WI38 (cell line): Measurements from ENCODE around the gene TCERG1L.

ENCODE experiments used
- H3K4me3 ChIP-seq: 2 replicates; pipeline ENCODE4 v1.5.1; 2011; ENCODE audit warnings: low read depth, mild to moderate bottlenecking, control low read depth, low read length
- TF ChIP-seq, protein P1 (sequence below): IDR thresholded peaks from 2 replicates; pipeline ENCODE4 v1.5.1; 2012; ENCODE audit warnings: low read depth, mild to moderate bottlenecking, control low read depth, low read length

Gene TCERG1L, protein sequence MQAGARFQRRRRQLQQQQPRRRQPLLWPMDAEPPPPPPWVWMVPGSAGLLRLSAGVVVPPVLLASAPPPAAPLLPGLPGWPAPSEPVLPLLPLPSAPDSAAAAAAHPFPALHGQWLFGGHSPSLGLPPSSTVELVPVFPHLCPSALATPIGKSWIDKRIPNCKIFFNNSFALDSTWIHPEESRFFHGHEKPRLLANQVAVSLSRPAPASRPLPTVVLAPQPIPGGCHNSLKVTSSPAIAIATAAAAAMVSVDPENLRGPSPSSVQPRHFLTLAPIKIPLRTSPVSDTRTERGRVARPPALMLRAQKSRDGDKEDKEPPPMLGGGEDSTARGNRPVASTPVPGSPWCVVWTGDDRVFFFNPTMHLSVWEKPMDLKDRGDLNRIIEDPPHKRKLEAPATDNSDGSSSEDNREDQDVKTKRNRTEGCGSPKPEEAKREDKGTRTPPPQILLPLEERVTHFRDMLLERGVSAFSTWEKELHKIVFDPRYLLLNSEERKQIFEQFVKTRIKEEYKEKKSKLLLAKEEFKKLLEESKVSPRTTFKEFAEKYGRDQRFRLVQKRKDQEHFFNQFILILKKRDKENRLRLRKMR

DNA sequence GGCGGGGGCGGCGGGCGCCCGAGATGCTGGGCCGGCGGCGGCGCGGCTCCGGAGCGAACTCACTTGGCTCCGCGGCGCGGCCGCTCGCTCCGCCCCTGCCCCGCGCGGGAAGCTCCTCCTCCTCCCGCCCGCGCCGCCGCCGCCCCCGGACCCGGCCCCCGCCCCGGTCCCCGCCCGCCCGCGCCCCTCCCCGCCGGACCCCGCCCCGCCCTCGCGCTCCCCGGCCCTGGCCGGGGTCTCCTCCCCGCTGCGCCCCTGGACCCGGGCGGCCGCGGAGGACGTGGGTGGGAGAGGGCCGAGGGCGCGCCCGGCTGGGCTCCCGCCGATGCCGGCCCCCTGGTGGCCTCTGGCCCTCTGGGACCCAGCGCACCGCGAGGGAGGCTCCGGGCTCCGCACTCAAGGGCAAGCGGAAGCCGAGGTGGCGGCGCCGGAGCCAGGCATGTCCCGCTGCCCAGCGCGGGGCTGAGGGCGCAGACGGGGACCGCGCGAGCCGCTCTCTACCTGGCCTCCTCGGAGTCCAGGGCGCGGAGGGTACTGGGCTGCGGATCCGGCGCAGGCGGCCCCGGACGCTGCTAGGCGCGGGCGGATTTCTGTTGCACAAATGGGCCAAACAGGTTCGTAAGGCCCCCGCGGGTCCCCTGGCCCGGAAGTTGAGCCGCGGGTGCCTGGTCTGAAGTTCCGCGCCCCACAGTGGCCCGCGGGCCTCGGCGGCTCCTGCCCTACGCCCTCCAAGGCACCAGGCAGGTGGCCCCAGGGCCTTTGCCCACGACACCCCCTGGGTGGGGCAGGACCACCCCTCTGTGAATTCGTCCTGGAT is at the start of gene TCERG1L:
TCERG1L (minus strand) TSS at position 61 of the 817 bp plus-strand sequence. CDS start 86 bp downstream, outside the sequence.
- TF ChIP-seq, protein P1, sequence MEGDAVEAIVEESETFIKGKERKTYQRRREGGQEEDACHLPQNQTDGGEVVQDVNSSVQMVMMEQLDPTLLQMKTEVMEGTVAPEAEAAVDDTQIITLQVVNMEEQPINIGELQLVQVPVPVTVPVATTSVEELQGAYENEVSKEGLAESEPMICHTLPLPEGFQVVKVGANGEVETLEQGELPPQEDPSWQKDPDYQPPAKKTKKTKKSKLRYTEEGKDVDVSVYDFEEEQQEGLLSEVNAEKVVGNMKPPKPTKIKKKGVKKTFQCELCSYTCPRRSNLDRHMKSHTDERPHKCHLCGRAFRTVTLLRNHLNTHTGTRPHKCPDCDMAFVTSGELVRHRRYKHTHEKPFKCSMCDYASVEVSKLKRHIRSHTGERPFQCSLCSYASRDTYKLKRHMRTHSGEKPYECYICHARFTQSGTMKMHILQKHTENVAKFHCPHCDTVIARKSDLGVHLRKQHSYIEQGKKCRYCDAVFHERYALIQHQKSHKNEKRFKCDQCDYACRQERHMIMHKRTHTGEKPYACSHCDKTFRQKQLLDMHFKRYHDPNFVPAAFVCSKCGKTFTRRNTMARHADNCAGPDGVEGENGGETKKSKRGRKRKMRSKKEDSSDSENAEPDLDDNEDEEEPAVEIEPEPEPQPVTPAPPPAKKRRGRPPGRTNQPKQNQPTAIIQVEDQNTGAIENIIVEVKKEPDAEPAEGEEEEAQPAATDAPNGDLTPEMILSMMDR = no peak
- no peak within 1 kb of the TSS for H3K4me3 ChIP-seq

DNA sequence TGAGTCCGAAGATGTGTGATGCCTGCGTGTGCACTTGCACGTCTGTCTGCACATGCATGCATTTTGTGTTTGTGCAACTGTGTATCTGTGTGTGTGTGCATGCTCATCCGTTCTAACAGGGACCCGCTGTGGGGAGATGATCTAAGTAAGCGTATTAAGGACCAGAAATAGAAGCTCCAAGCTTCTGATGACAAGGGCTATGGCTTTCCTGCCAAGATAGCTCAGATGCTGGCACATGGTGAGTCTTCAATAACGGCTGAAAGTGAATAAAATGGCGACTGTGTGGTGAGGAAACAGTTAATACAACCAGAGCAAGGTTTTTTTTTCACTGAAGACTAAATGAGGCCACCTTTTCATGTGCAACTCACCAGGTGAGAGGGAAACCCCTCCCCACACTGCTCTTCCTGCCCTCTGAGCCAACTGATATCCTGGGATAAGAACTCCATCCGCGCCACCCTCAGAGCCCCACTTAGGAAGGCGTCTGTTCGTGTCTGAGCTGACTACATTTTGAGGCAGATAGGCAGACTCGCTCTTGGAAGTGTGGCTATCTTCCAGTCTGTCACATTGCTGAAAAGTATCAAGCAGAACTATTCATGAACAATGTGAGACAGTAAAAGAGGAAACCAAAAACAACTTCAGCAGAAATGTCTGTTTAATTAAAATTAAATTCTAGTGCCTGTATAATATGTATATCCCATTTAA is 47.4 kb upstream of the TCERG1L start:
- H3K4me3 ChIP-seq = no peak overlapping the region
- TF ChIP-seq, protein P1 = no peak

DNA sequence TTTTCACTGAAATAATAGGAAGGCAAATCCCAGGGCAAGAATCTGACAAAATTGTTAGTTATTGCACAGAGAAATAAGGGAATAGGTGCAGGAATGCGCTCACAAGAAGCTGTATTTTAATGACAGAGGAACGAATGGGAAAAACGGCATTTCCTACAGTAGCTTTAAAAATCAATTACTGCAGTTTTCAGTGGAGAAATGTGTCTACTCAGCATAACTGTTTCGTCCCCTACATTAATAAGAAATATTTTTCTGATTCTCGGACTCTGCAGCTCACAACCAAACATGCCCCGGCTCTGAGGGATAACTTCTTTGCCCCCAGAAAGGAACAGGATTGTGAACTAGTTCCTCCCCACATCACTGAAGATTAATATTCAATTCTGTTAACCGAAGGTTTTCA is 44.9 kb upstream of the TCERG1L start:
- H3K4me3 ChIP-seq = no peak overlapping the region
- TF ChIP-seq, protein P1 = no peak

DNA sequence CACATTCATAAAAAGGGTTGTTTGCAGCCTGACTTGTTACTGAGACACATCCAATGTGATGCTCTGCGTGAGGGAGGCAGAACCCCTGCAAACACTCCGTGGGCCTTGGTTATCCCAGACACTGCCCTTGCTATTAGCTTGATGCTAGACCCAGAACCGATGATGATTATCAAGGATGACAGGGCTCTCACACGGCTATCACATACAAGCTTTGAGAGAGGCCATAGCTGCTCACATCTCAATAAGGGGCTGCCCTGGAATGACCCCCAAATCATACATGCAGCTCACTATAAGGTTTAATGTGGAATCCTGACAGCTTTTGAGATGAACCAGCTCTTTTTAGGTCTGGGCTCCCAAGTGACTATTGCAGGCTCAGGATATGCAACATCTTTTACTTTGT is 44.4 kb upstream of the TCERG1L start:
- TF ChIP-seq, protein P1 = no peak
- H3K4me3 ChIP-seq = no peak overlapping the region

DNA sequence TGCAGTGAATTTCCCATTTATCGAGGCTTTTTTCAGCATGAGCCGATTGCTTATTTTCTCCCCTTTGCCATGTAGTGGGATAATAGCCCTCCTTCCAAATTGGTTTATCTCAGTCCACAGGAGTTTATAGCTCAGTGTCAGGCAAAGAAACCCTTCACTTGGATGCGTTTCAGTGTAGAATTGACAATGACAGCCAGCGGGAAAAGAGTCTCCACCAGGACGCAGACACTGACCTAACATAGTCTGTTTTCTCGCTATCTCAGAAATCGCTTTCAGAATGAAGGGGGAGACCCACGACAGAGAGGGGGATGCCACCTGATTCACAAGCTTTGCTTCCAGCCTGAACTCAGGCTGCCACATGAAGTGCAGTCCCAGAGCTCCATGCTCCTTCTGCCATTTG is 43.5 kb upstream of the TCERG1L start:
- no peak overlapping the region for H3K4me3 ChIP-seq
- TF ChIP-seq, protein P1 = no peak

DNA sequence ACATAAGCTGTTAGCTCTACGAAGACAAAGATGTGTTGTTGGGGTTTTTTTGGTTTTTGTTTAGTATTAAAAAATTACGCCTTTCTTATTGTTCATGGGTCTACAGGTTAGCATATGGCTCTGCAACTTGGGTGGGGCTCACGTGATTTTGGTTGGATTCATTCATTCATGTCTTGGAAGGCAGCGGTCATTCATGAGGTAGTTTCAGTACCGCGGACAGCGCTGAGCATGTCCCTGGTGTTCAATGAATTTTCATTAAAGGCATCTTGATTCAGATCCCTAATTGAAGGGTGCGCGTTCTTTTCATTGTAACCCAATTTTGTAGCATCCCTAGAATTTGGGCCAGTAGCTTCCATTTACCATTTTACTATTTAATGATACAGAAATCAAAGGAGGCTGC is 42.9 kb upstream of the TCERG1L start:
- TF ChIP-seq, protein P1 = no peak
- H3K4me3 ChIP-seq = no peak overlapping the region
